Endodermal cell (in vitro differentiated cells): Measurements from ENCODE around the gene NEK6. TPM values are rescaled to one million over a fixed set of nuclear protein-coding genes. Genes with fewer than 3 reads are reported as not detected.

Experiments used
- DNase-seq: peaks from one replicate; pipeline ENCODE4 v3.0.0-alpha.2; 2017
- H3K27ac ChIP-seq: 2 replicates; pipeline ENCODE4 v1.5.1; 2013; ENCODE audit warnings: mild to moderate bottlenecking, low read depth, low read length, moderate library complexity
- H3K27me3 ChIP-seq: 2 replicates; pipeline ENCODE4 v1.6.1; 2013; ENCODE audit warnings: mild to moderate bottlenecking, low read length, moderate library complexity; ENCODE audit not compliant: insufficient read depth, control insufficient read depth, poor library complexity, severe bottlenecking
- H3K36me3 ChIP-seq: 2 replicates; pipeline ENCODE4 v1.7.0; 2013; ENCODE audit warnings: mild to moderate bottlenecking, low read length, moderate library complexity; ENCODE audit not compliant: control insufficient read depth, insufficient read depth
- H3K4me1 ChIP-seq: one replicate; pipeline ENCODE4 v1.7.0; 2013; ENCODE audit warnings: low read length; ENCODE audit not compliant: control insufficient read depth, insufficient read depth
- H3K4me3 ChIP-seq: 2 replicates; pipeline ENCODE4 v1.5.1; 2013; ENCODE audit warnings: mild to moderate bottlenecking, low read length, moderate library complexity
- H3K9ac ChIP-seq: 2 replicates; pipeline ENCODE4 v1.6.1; 2013; ENCODE audit warnings: mild to moderate bottlenecking, low read length, moderate library complexity; ENCODE audit not compliant: poor library complexity, severe bottlenecking; ENCODE audit errors: extremely low read depth
- H3K9me3 ChIP-seq: 2 replicates; pipeline ENCODE4 v1.6.1; 2013; ENCODE audit warnings: mild to moderate bottlenecking, low read length, moderate library complexity; ENCODE audit not compliant: control insufficient read depth
- H3K27ac Mint-ChIP-seq: 2 replicates; pipeline ENCODE4 v1.8.0; 2020; ENCODE audit warnings: mixed read lengths
- H3K27me3 Mint-ChIP-seq: 2 replicates; pipeline ENCODE4 v1.8.0; 2021; ENCODE audit warnings: mild to moderate bottlenecking, mixed read lengths; ENCODE audit not compliant: insufficient read depth
- H3K36me3 Mint-ChIP-seq: 2 replicates; pipeline ENCODE4 v1.8.0; 2020; ENCODE audit warnings: low read depth, mixed read lengths
- H3K4me1 Mint-ChIP-seq: 2 replicates; pipeline ENCODE4 v1.8.0; 2020; ENCODE audit warnings: mixed read lengths
- H3K4me3 Mint-ChIP-seq: 2 replicates; pipeline ENCODE4 v1.8.0; 2020; ENCODE audit warnings: mild to moderate bottlenecking, moderate library complexity, mixed read lengths
- H3K9me3 Mint-ChIP-seq: 2 replicates; pipeline ENCODE4 v1.8.0; 2020; ENCODE audit warnings: mild to moderate bottlenecking, mixed read lengths
- WGBS, 2 experiments: methylation state at CpG; one replicate each; pipeline versions ENCODE4 v1.1.5 to v1.1.7; 2013; ENCODE audit warnings: missing lambda C conversion rate in 2 of 2, mixed read lengths in 1 of 2; ENCODE audit not compliant: insufficient coverage in 1 of 2, insufficient read length in 1 of 2; 5-methylcytosine and 5-hydroxymethylcytosine counted together
- total RNA-seq, 2 donors: library from RNA; stranded (reverse); fragmentation: NEBNext Ultra II Directional in 1 of 2; extraction: Animal tissue kit (Norgen Biotek cat#: 25700) in 1 of 2; gene quantifications; 2 replicates in 1 of 2; 3 replicates in 1 of 2; pipeline ENCODE4 v1.2.1, GENCODE V29; 2021
- TF ChIP-seq, protein P1 (sequence below): fragments of 200-600 bp; sonication (generic); conservative IDR thresholded peaks from 2 replicates; pipeline ENCODE4 v1.5.0; 2021; ENCODE audit warnings: antibody characterized with exemption, mild to moderate bottlenecking

Gene NEK6
- total RNA-seq, 2 donors from 2014 or later = 17.1 to 32.5 TPM

DNA sequence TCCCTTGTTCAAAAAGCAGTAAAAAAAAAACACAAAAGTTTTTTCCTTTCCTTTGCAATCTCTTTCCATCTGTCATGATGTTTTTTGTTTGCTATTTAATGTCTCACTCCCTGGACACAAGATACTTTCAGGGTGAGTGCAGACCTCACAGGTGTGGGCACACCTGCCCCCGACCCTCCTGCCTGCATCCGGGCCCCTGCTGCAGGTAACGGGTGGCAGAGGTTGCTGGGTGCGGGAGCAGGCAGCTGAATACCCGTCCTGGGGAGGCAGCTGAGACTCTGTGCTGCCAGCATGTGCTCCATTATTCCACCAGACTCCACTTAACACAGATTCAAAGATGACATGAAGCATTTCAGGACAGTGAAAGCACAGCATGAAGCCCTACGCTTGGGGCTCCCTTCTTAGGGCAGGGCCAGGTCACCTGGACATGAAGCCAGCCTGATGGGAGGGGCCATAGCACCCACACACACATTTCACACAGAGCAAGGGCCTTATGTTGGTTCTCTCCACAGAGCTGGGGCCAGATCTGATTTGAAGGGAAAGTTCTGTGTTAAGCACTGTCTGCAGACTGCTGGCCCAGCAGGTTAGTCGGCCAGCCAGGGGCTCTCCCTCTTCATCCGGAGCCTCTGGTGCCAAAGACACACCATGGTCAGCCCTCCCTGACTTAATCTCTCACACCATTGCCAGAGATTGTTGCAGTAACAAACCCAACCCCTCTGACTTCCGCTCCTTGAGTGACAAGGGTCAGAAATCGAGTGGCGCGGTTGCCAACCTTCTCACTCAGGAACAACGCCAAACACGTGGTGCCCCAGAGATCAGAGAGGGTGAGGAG is 13.0 kb downstream of the NEK6 start:
- H3K9ac ChIP-seq = no peak overlapping the region
- Mint-ChIP-seq H3K27me3 (no peaks in the 10 kb centered on the region), H3K36me3 (no peaks in the 10 kb centered on the region), H3K4me3 (no peak overlapping the region), H3K27ac (no peak overlapping the region), H3K9me3 (no peaks in the 10 kb centered on the region), H3K4me1 (no peaks in the 10 kb centered on the region)
- H3K36me3 ChIP-seq = peaks cover 4% of the 10 kb centered on the region
- H3K4me3 ChIP-seq = no peak overlapping the region
- H3K27me3 ChIP-seq = no peaks in the 10 kb centered on the region
- WGBS, 2 experiments = 88 to 91% methylated on average over 11 to 14 of the region's 14 CpGs
- TF ChIP-seq, protein P1, sequence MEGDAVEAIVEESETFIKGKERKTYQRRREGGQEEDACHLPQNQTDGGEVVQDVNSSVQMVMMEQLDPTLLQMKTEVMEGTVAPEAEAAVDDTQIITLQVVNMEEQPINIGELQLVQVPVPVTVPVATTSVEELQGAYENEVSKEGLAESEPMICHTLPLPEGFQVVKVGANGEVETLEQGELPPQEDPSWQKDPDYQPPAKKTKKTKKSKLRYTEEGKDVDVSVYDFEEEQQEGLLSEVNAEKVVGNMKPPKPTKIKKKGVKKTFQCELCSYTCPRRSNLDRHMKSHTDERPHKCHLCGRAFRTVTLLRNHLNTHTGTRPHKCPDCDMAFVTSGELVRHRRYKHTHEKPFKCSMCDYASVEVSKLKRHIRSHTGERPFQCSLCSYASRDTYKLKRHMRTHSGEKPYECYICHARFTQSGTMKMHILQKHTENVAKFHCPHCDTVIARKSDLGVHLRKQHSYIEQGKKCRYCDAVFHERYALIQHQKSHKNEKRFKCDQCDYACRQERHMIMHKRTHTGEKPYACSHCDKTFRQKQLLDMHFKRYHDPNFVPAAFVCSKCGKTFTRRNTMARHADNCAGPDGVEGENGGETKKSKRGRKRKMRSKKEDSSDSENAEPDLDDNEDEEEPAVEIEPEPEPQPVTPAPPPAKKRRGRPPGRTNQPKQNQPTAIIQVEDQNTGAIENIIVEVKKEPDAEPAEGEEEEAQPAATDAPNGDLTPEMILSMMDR = no peak
- no peaks in the 10 kb centered on the region for H3K9me3 ChIP-seq
- DNase-seq = no peak
- H3K4me1 ChIP-seq = no peaks in the 10 kb centered on the region
- no peak overlapping the region for H3K27ac ChIP-seq

- Histone ChIP-seq H3K4me1 (no peaks in the 10 kb centered on the region), H3K36me3 (peaks cover 4% of the 10 kb centered on the region), H3K27ac (no peak overlapping the region), H3K4me3 (no peak overlapping the region), H3K9ac (no peak overlapping the region), H3K9me3 (no peaks in the 10 kb centered on the region), H3K27me3 (no peaks in the 10 kb centered on the region)
- 87 to 90% methylated on average over 7 of the region's 7 CpGs for WGBS, 2 experiments
- H3K27ac Mint-ChIP-seq = no peak overlapping the region
- H3K4me3 Mint-ChIP-seq = no peak overlapping the region
- no peaks in the 10 kb centered on the region for H3K9me3 Mint-ChIP-seq
- TF ChIP-seq, protein P1 = no peak
- H3K27me3 Mint-ChIP-seq = no peaks in the 10 kb centered on the region
- H3K4me1 Mint-ChIP-seq = no peaks in the 10 kb centered on the region
- no peaks in the 10 kb centered on the region for H3K36me3 Mint-ChIP-seq
- no peak for DNase-seq
Measured at GRCh38 chr9:124271660-124272059, 13.9 kb downstream of the NEK6 start.

- H3K9ac ChIP-seq = no peak overlapping the region
- H3K9me3 ChIP-seq = no peaks in the 10 kb centered on the region
- Mint-ChIP-seq H3K27me3 (no peaks in the 10 kb centered on the region), H3K4me3 (no peak overlapping the region), H3K27ac (no peak overlapping the region), H3K4me1 (no peaks in the 10 kb centered on the region), H3K9me3 (no peaks in the 10 kb centered on the region), H3K36me3 (no peaks in the 10 kb centered on the region)
- 90 to 94% methylated on average over 6 to 7 of the region's 7 CpGs for WGBS, 2 experiments
- DNase-seq = no peak
- no peaks in the 10 kb centered on the region for H3K4me1 ChIP-seq
- no peak overlapping the region for H3K27ac ChIP-seq
- H3K4me3 ChIP-seq = no peak overlapping the region
- TF ChIP-seq, protein P1 = no peak
- no peaks in the 10 kb centered on the region for H3K27me3 ChIP-seq
- peaks cover 4% of the 10 kb centered on the region for H3K36me3 ChIP-seq
Measured at GRCh38 chr9:124272118-124272517, 14.4 kb downstream of the NEK6 start.
